Measurements from ENCODE around the gene BRD4. TPM values are rescaled to one million over a fixed set of nuclear protein-coding genes. Genes with fewer than 3 reads are reported as not detected.

BRD4 gene
- total RNA-seq, 1 donor from 2014 or later = 104 TPM

DNA sequence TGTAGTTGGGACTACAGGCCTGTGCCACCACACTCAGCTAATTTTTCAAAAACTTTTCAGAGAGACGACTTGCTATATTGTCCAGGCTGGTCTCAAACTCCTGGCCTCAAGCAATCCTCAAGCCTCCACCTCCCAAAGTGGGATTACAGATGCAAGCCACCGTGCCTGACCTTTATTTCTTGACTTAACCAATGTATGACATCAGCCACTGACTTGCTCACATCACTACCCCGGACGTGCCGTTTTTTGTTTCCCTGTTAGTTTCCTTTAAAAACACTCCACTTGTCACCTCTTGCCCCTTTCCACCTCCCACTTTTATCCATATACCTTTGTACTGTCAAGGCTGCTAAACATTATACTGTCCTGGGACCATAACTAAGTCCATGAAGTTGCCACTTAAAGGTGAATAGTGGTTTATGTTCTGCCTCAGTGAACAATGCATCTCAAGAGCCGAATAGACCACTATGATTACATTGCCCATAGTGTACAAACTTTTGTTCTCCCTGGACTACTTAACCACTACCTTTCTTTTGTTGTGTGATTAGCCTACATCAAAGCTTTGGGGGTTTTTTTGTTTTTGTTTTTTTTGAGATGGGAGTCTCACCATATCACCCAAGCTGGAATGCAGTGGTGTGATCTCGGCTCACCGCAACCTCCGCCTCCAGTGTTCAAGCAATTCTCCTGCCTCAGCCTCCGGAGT is 97.8 kb downstream of the BRD4 start:
- no peak for DNase-seq
- H3K27ac ChIP-seq = no peak overlapping the region
- H3K27me3 ChIP-seq (ENCODE audit: low read depth) = peaks cover 11% of the 10 kb centered on the region
- ATAC-seq = no peak
- TF ChIP-seq, protein P1, sequence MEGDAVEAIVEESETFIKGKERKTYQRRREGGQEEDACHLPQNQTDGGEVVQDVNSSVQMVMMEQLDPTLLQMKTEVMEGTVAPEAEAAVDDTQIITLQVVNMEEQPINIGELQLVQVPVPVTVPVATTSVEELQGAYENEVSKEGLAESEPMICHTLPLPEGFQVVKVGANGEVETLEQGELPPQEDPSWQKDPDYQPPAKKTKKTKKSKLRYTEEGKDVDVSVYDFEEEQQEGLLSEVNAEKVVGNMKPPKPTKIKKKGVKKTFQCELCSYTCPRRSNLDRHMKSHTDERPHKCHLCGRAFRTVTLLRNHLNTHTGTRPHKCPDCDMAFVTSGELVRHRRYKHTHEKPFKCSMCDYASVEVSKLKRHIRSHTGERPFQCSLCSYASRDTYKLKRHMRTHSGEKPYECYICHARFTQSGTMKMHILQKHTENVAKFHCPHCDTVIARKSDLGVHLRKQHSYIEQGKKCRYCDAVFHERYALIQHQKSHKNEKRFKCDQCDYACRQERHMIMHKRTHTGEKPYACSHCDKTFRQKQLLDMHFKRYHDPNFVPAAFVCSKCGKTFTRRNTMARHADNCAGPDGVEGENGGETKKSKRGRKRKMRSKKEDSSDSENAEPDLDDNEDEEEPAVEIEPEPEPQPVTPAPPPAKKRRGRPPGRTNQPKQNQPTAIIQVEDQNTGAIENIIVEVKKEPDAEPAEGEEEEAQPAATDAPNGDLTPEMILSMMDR (IDR thresholded peaks at IDR 0.05) = no peak
- H3K36me3 ChIP-seq = peaks cover 42% of the 10 kb centered on the region
- intact Hi-C loops (cut with DNase I) = no loop called here
- H3K9me3 ChIP-seq = no peaks in the 10 kb centered on the region
- peaks cover 19% of the 10 kb centered on the region for H3K4me1 ChIP-seq
- no peak overlapping the region for H3K4me3 ChIP-seq

DNA sequence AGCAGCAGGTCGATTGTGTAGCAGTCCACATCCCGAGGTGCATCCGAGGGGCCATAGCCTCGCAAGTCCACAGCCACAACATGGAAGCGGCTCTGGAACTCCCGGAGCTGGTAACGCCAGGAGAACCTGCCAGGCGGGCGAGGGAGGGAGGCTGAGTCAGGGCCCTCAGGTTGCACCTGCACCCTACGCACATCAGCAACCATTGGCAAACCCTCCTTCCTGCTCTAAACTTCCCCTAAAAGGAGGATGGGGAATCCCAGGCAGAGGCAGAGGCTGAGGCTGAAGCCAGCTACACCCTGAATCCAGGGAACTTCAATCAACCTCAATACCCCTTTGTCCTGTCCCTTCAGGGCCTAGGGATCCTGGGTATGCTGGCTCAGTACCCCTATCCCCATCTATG is 101.1 kb downstream of the BRD4 start:
- Histone ChIP-seq H3K9me3 (no peaks in the 10 kb centered on the region), H3K27ac (no peak overlapping the region), H3K4me3 (no peak overlapping the region), H3K4me1 (peaks cover 19% of the 10 kb centered on the region), H3K27me3 (ENCODE audit: low read depth) (peaks cover 11% of the 10 kb centered on the region), H3K36me3 (peaks cover 11% of the 10 kb centered on the region)
- DNase-seq = no peak
- no peak for ATAC-seq
- TF ChIP-seq, protein P1 (IDR thresholded peaks at IDR 0.05) = no peak
- intact Hi-C loops (cut with DNase I) = no loop called here

DNA sequence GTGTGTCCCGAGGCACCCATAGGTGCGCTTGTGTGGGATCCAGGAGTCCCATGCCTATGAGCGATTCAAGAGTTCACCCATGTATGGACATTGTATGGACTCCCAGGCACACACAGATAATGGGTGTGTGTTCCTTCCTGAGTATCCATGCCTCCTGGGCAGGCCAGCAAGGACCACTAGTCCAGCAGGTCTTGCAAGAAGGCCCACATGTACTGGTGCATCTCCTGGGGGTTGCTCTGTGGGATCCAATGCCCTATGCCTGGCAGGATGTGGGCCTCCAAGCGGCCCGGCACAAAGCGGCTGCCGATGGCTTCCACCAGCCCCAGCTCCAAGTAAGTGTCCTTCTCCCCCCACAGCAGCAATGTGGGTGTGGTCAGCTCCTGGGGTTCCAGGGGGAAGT is 105.1 kb downstream of the BRD4 start:
- no peak for ATAC-seq
- peaks cover 26% of the 10 kb centered on the region for H3K4me1 ChIP-seq
- H3K27me3 ChIP-seq (ENCODE audit: low read depth) = peaks cover 7% of the 10 kb centered on the region
- no peak overlapping the region for H3K4me3 ChIP-seq
- DNase-seq = no peak
- no peak overlapping the region for H3K27ac ChIP-seq
- intact Hi-C loops (cut with DNase I) = no loop called here
- H3K36me3 ChIP-seq = no peaks in the 10 kb centered on the region
- no peaks in the 10 kb centered on the region for H3K9me3 ChIP-seq
- TF ChIP-seq, protein P1 (IDR thresholded peaks at IDR 0.05) = no peak

DNA sequence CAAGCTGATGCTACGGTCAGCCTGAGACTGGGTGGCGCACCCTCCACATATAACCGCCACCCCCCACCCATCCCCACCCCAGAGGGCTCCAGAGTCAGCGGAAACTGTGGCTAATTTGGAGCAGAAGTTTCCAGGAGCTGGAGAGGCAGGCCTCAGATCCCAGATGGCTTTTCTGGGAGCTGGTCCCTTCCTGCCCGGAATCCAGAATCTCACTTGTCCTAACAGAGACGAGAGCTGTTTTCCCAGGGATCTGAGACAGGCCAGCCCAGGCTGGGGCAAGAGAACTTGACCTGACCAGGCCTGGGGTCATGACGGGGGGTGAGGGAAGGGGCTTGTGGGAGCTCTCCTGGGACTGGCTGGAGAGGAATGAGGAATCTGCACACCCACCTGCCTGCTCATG is 106.6 kb downstream of the BRD4 start:
- no peak overlapping the region for H3K4me3 ChIP-seq
- peaks cover 18% of the 10 kb centered on the region for H3K4me1 ChIP-seq
- H3K9me3 ChIP-seq = no peaks in the 10 kb centered on the region
- H3K27ac ChIP-seq = no peak overlapping the region
- H3K36me3 ChIP-seq = no peaks in the 10 kb centered on the region
- ATAC-seq = no peak
- TF ChIP-seq, protein P1 (IDR thresholded peaks at IDR 0.05) = no peak
- H3K27me3 ChIP-seq (ENCODE audit: low read depth) = no peaks in the 10 kb centered on the region
- intact Hi-C loops (cut with DNase I) = no loop called here
- DNase-seq = no peak

DNA sequence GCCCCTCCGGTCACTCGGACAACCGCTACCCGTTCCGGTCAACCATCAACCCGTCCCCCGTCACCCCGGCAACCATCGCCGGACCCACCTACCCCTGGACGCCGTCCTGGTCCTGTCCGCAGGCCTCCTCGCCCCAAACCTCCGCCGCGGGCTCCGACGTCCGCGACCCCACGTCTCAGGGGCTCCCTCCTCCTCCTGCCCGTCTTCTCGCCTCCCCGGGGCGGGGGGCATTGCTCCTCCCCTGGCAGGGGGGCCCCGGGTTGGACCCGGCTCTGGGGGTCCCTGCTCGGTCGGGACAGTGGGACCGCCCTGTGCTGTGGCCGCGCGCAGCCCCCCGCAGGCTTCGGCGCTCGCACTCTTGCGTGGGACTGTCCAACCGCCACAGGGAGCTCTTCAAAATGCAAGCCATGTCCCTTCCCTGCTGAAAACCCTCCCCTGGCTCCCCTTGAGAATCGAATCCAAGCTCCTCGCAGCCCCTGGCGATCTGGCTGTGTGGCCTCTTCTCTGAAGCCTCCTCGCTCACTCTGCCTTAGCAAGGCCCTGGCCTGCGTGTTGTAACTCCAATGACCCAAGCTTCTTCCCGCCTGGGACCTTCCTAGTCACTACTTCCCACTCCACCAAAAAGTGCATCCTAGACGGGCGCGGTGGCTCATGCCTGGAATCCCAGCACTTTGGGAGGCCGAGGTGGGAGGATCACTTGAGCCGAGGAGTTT is 108.5 kb downstream of the BRD4 start:
- Histone ChIP-seq H3K27ac (peak overlapping the region; percentile 64), H3K9me3 (no peaks in the 10 kb centered on the region), H3K4me3 (peak overlapping the region; percentile 62), H3K4me1 (peaks cover 18% of the 10 kb centered on the region), H3K27me3 (ENCODE audit: low read depth) (no peaks in the 10 kb centered on the region), H3K36me3 (no peaks in the 10 kb centered on the region)
- TF ChIP-seq, protein P1 (IDR thresholded peaks at IDR 0.05) = no peak
- DNase-seq (no peak), ATAC-seq (peak; percentile 28 to 33)
- intact Hi-C loops (cut with DNase I) = no loop called here

Data from lower lobe of right lung (tissue), 2 donors.